Adrenal gland (tissue), 12 donors: Measurements from ENCODE around the gene IGF2BP2. TPM values are rescaled to one million over a fixed set of nuclear protein-coding genes. Genes with fewer than 3 reads are reported as not detected.
"Not testable (repeated sequence)": the region's sequence is repeated elsewhere in the genome, so short reads cannot be mapped to it uniquely, and the experiment has no call there.

Experiments used
- DNase-seq, 7 donors: peaks; one replicate each; pipeline ENCODE4 v3.0.0-alpha.2; 2019 to 2020
- H3K27ac ChIP-seq, 5 donors: fragments of 200-600 bp; sonication (generic) in 4 of 5; 1 replicate in 3 of 5; 2 replicates in 2 of 5; pipeline versions ENCODE4 v1.5.1 to v1.8.0; 2016 to 2020; ENCODE audit warnings: mild to moderate bottlenecking in 1 of 5
- H3K27me3 ChIP-seq: fragments of 200-600 bp; 2 replicates; pipeline ENCODE4 v1.8.0; 2021
- H3K36me3 ChIP-seq, 2 donors: fragments of 200-600 bp; replicated peaks in 1 of 2; 1 replicate in 1 of 2; 2 replicates in 1 of 2; pipeline versions ENCODE4 v1.5.1 to v1.8.0; 2018 to 2022
- H3K4me1 ChIP-seq, 2 donors: fragments of 200-600 bp; replicated peaks in 1 of 2; 1 replicate in 1 of 2; 2 replicates in 1 of 2; pipeline versions ENCODE4 v1.5.1 to v1.8.0; 2018 to 2021
- H3K4me3 ChIP-seq, 4 donors: fragments of 200-600 bp; sonication (generic) in 3 of 4; one replicate each; pipeline ENCODE4 v1.5.1; 2016 to 2018
- H3K9me3 ChIP-seq, 3 donors: fragments of 200-600 bp; sonication (generic) in 1 of 3; replicated peaks in 1 of 3; 1 replicate in 2 of 3; 2 replicates in 1 of 3; pipeline versions ENCODE4 v1.5.1 to v1.8.0; 2016 to 2021
- CTCF ChIP-seq, 6 experiments: fragments of 450-650 bp in 4 of 6; fragments of 200-600 bp in 2 of 6; sonication (generic) in 1 of 6; IDR thresholded peaks; 1 replicate in 5 of 6; 2 replicates in 1 of 6; pipeline versions ENCODE4 v1.5.1 to v1.8.0; 2016 to 2021; ENCODE audit warnings: antibody characterized with exemption in 6 of 6, mild to moderate bottlenecking in 2 of 6, moderate library complexity in 1 of 6
- POLR2A ChIP-seq, 2 donors: fragments of 450-650 bp; IDR thresholded peaks; one replicate each; pipeline ENCODE4 v1.6.1; 2017; ENCODE audit warnings: antibody characterized with exemption in 2 of 2, mild to moderate bottlenecking in 2 of 2, moderate library complexity in 1 of 2
- WGBS, 4 donors: extraction: QIAGEN DNeasy Blood & Tissue Kit in 2 of 4; methylation state at CpG; one replicate each; pipeline versions ENCODE4 v1.1.5 to v1.1.7; 2013 to 2017; 5-methylcytosine and 5-hydroxymethylcytosine counted together
- intact Hi-C, 2 donors: fragments of 100-400 bp; cut with DNase I; formaldehyde crosslinking; loops; one replicate each; pipeline versions ENCODE4 v1.14.1 to v1.15.0; 2022 to 2023
- polyA plus RNA-seq, 3 donors: library from polyadenylated mRNA; stranded (reverse); fragments of 200-250 nt in 2 of 3; fragments of 350-450 nt in 1 of 3; fragmentation: Illumina TruSeq in 1 of 3; extraction: RNeasy Lipid Tissue Mini Kit (QIAGEN cat#74804) in 1 of 3; gene quantifications; one replicate each; pipeline ENCODE4 v1.2.3, GENCODE V29; 2013 to 2014
- total RNA-seq, 9 donors: library from RNA; depleted of rRNA in 4 of 9; stranded (reverse); fragments of >200 nt in 4 of 9; fragments of 120-200 nt in 1 of 9; fragmentation: NEBNext Ultra II Directional in 1 of 9; extraction: Animal tissue kit (Norgen Biotek cat#: 25700) in 1 of 9; gene quantifications; one replicate each; pipeline versions ENCODE4 v1.1.0 to v1.2.4, GENCODE V29; 2013 to 2023
- donor health status: healthy with polysubstance abuse.
- donor health status: Bipolar disorder and iron deficiency.
- donor health status: DM: yes; HTN: yes; CAD: no.
- donor health status: DM: no; HTN: no; CAD: no.
- donor health status: DM: no; HTN: no; CAD: no.
- donor health status: DM: yes; HTN: yes; CAD: no.

IGF2BP2 gene
- total and polyA plus RNA-seq, 12 donors, result 7.0 to 75.9 (median 17.9) TPM

- intact Hi-C loops, result no loop called here
- WGBS, 4 donors, result 84 to 90% (median 87%) methylated on average over 3 of the region's 3 CpGs
Observed at GRCh38 chr3:185843126-185843525, 18.3 kb upstream of the IGF2BP2 start.

GRCh38 chr3:185842241-185842640 lies 17.4 kb upstream of the IGF2BP2 start:
- TF ChIP-seq POLR2A (IDR thresholded peaks at IDR 0.05), result no peak
- TF ChIP-seq CTCF (IDR thresholded peaks at IDR 0.05), result no peak
- H3K4me1 ChIP-seq, result no peaks in the 10 kb centered on the region
- H3K27ac ChIP-seq, result no peak overlapping the region
- no peaks in the 10 kb centered on the region for H3K9me3 ChIP-seq
- DNase-seq, result no peak
- intact Hi-C loops, result no loop called here
- H3K36me3 ChIP-seq, result no peaks in the 10 kb centered on the region
- no peaks in the 10 kb centered on the region for H3K27me3 ChIP-seq
- WGBS, 4 donors, result 89 to 94% (median 93%) methylated on average over 4 of the region's 4 CpGs
- no peak overlapping the region for H3K4me3 ChIP-seq

More at GRCh38 chr3:185843126-185843525, 18.3 kb upstream of the IGF2BP2 start:
- Histone ChIP-seq H3K4me3 (no peak overlapping the region), H3K36me3 (no peaks in the 10 kb centered on the region), H3K27me3 (no peaks in the 10 kb centered on the region), H3K27ac (no peak overlapping the region), H3K4me1 (no peaks in the 10 kb centered on the region), H3K9me3 (no peaks in the 10 kb centered on the region)
- DNase-seq, result no peak
- TF ChIP-seq CTCF (IDR thresholded peaks at IDR 0.05) (no peak), POLR2A (IDR thresholded peaks at IDR 0.05) (no peak)

- 92 to 98% (median 97%) methylated on average over 4 of the region's 4 CpGs for WGBS, 4 donors
Observed at GRCh38 chr3:185838417-185838989, 13.7 kb upstream of the IGF2BP2 start.

GRCh38 chr3:185837414-185837813 lies 12.6 kb upstream of the IGF2BP2 start:
- Histone ChIP-seq H3K4me3 (no peak overlapping the region), H3K27ac (no peak overlapping the region), H3K27me3 (no peaks in the 10 kb centered on the region), H3K36me3 (no peaks in the 10 kb centered on the region), H3K4me1 (no peaks in the 10 kb centered on the region), H3K9me3 (no peaks in the 10 kb centered on the region)
- intact Hi-C loops, result no loop called here
- 37 to 66% (median 54%) methylated on average over 3 of the region's 3 CpGs for WGBS, 4 donors
- peak in 3 of 7 donors; percentile 35 to 53 (median 51) for DNase-seq
- no peak for TF ChIP-seq POLR2A (IDR thresholded peaks at IDR 0.05)
- no peak for TF ChIP-seq CTCF (IDR thresholded peaks at IDR 0.05)

More at GRCh38 chr3:185838417-185838989, 13.7 kb upstream of the IGF2BP2 start:
- H3K27me3 ChIP-seq, H3K27ac ChIP-seq, H3K9me3 ChIP-seq, H3K4me3 ChIP-seq, DNase-seq, intact Hi-C loops, H3K36me3 ChIP-seq, H3K4me1 ChIP-seq: not testable (repeated sequence)

GRCh38 chr3:185831990-185832389 lies 7.1 kb upstream of the IGF2BP2 start:
- intact Hi-C loops, result no loop called here

More at GRCh38 chr3:185831990-185832389, 7.1 kb upstream of the IGF2BP2 start:
- H3K4me3 ChIP-seq, result no peak overlapping the region
- no peak for DNase-seq
- H3K27me3 ChIP-seq, result no peaks in the 10 kb centered on the region
- H3K27ac ChIP-seq, result no peak overlapping the region
- TF ChIP-seq CTCF (IDR thresholded peaks at IDR 0.05), result no peak
- no peak for TF ChIP-seq POLR2A (IDR thresholded peaks at IDR 0.05)
- no peaks in the 10 kb centered on the region for H3K36me3 ChIP-seq
- H3K4me1 ChIP-seq, result no peaks in the 10 kb centered on the region
- no peaks in the 10 kb centered on the region for H3K9me3 ChIP-seq
